ENCODE measurements around the gene NKX2-1.

The NKX2-1 gene

GRCh38 chr14:36471431-36471830 lies 48.6 kb downstream of the NKX2-1 start:
- H4K20me1 ChIP-seq (ENCODE audit: low read depth, low read length) = no peaks in the 10 kb centered on the region
- no peaks in the 10 kb centered on the region for H3K36me3 ChIP-seq (ENCODE audit: low read length)
- no peak overlapping the region for H3K4me3 ChIP-seq (ENCODE audit: insufficient read depth, low read length, poor library complexity, severe bottlenecking)
- H3K9ac ChIP-seq (ENCODE audit: low read length) = no peak overlapping the region
- no peaks in the 10 kb centered on the region for H3K9me2 ChIP-seq (replicated peaks; ENCODE audit: insufficient read depth, low read length)
- TF ChIP-seq CTCF (IDR thresholded peaks at IDR 0.05; ENCODE audit: insufficient read depth, low read length, poor library complexity, severe bottlenecking) (no peak), EZH2phosphoT487 (conservative IDR thresholded peaks at IDR 0.05; ENCODE audit: low read length) (no peak)
- H3K9me3 ChIP-seq (ENCODE audit: insufficient read depth, low read length) = no peaks in the 10 kb centered on the region
- H3K27me3 ChIP-seq (ENCODE audit: low read length) = no peaks in the 10 kb centered on the region
- H3K4me2 ChIP-seq (ENCODE audit: low read depth, low read length, poor library complexity, severe bottlenecking) = no peak overlapping the region
- H3K79me2 ChIP-seq (ENCODE audit: insufficient read depth, low read length) = no peaks in the 10 kb centered on the region
- H3F3A ChIP-seq (ENCODE audit: insufficient read depth) = no peaks in the 10 kb centered on the region
- no peak overlapping the region for H3K27ac ChIP-seq (ENCODE audit: low read depth, low read length)
- H2AFZ ChIP-seq (ENCODE audit: low read depth, low read length, severe bottlenecking) = no peak overlapping the region

GRCh38 chr14:36467332-36467731 lies 52.7 kb downstream of the NKX2-1 start:
- no peak overlapping the region for H3K4me3 ChIP-seq (ENCODE audit: insufficient read depth, low read length, poor library complexity, severe bottlenecking)
- H3K79me2 ChIP-seq (ENCODE audit: insufficient read depth, low read length) = no peaks in the 10 kb centered on the region
- TF ChIP-seq EZH2phosphoT487 (conservative IDR thresholded peaks at IDR 0.05; ENCODE audit: low read length) (no peak), CTCF (IDR thresholded peaks at IDR 0.05; ENCODE audit: insufficient read depth, low read length, poor library complexity, severe bottlenecking) (no peak)
- no peaks in the 10 kb centered on the region for H3K9me2 ChIP-seq (replicated peaks; ENCODE audit: insufficient read depth, low read length)
- no peak overlapping the region for H3K4me2 ChIP-seq (ENCODE audit: low read depth, low read length, poor library complexity, severe bottlenecking)
- no peak overlapping the region for H3K27ac ChIP-seq (ENCODE audit: low read depth, low read length)
- H3F3A ChIP-seq (ENCODE audit: insufficient read depth) = no peaks in the 10 kb centered on the region
- no peaks in the 10 kb centered on the region for H3K36me3 ChIP-seq (ENCODE audit: low read length)
- no peaks in the 10 kb centered on the region for H3K9me3 ChIP-seq (ENCODE audit: insufficient read depth, low read length)
- H3K27me3 ChIP-seq (ENCODE audit: low read length) = no peaks in the 10 kb centered on the region
- no peaks in the 10 kb centered on the region for H4K20me1 ChIP-seq (ENCODE audit: low read depth, low read length)
- H3K9ac ChIP-seq (ENCODE audit: low read length) = no peak overlapping the region
- H2AFZ ChIP-seq (ENCODE audit: low read depth, low read length, severe bottlenecking) = no peak overlapping the region
